ENCODE measurements around the gene CPAMD8. TPM values are rescaled to one million over a fixed set of nuclear protein-coding genes. Genes with fewer than 3 reads are reported as not detected.

Gene CPAMD8
- total and polyA plus RNA-seq, 2 donors (not counting 3 experiments of a cell fraction or from before 2014, with no cell fraction given), result 2.2 to 3.9 TPM

GRCh38 chr19:16876904-16877361, 149.7 kb downstream of the CPAMD8 start:
- ChIA-PET POLR2A (no interaction called here), CTCF (no interaction called here)
- intact Hi-C loops (cut with micrococcal nuclease), result loop anchor here (1.0 kb wide), 1 partner anchor 11 kb away; the partner anchor contains the start of gene F2RL3
- Histone ChIP-seq H4K20me1 (replicated peaks; ENCODE audit: control insufficient read depth, extremely low read depth, insufficient read depth, low read length) (no peaks in the 10 kb centered on the region), H3K4me2 (ENCODE audit: insufficient read depth, low read length) (no peak overlapping the region), H3K9ac (replicated peaks; ENCODE audit: extremely low read depth, insufficient read depth, low read length) (no peak overlapping the region), H3K9me3 (replicated peaks; ENCODE audit: control insufficient read depth, insufficient read depth, low read length) (no peaks in the 10 kb centered on the region), H3K4me1 (ENCODE audit: control insufficient read depth, extremely low read depth, insufficient read depth, low read length) (peaks cover 19% of the 10 kb centered on the region), H3K27me3 (ENCODE audit: control insufficient read depth in 2 of 2, insufficient read depth in 2 of 2, low read length in 2 of 2) (no peaks in the 10 kb centered on the region), H3K36me3 (ENCODE audit: control insufficient read depth in 2 of 2, extremely low read depth in 1 of 2, insufficient read depth in 2 of 2, low read length in 2 of 2) (peaks cover 19 to 37% of the 10 kb centered on the region in 2 experiments), H2AFZ (ENCODE audit: low read depth, low read length) (no peak overlapping the region), H3K27ac (ENCODE audit: insufficient read depth, low read depth, low read length) (peak overlapping the region; percentile 16), H3K9me1 (replicated peaks; ENCODE audit: control insufficient read depth, extremely low read depth, insufficient read depth, low read length) (no peaks in the 10 kb centered on the region), H3K4me3 (replicated peaks in 1 of 3; ENCODE audit: insufficient read depth in 1 of 3, low read depth in 1 of 3, low read length in 3 of 3) (no peak overlapping the region), H3K79me2 (ENCODE audit: control insufficient read depth, insufficient read depth, low read length) (peaks cover 27% of the 10 kb centered on the region)
- dilution Hi-C loops (cut with MboI; ENCODE audit: extremely low pct_ligation_motif_present, low sequenced_read_pairs), result no loop called here
- peak; percentile 13 for DNase-seq (ENCODE audit: low read depth, low spot score)
- FAIRE-seq, result peak; percentile 48
- peak; percentile 78 for TF ChIP-seq MAX (IDR thresholded peaks at IDR 0.05; ENCODE audit: insufficient read depth, insufficient read length)
- TF ChIP-seq MYC (IDR thresholded peaks at IDR 0.05; ENCODE audit: low read depth, low read length), result no peak
- peak; percentile 33 for TF ChIP-seq FOS (IDR thresholded peaks at IDR 0.05; ENCODE audit: borderline replicate concordance, insufficient read depth, low read length)
- peak; percentile 57 for TF ChIP-seq POLR2AphosphoS5 (IDR thresholded peaks at IDR 0.05; ENCODE audit: insufficient read depth, low read depth, low read length)
- BruUV-seq (replicated peaks), result no TSS peak

- H3K4me3 ChIP-seq (replicated peaks in 1 of 3; ENCODE audit: insufficient read depth in 1 of 3, low read depth in 1 of 3, low read length in 3 of 3), result no peak overlapping the region
- H3K9me1 ChIP-seq (replicated peaks; ENCODE audit: control insufficient read depth, extremely low read depth, insufficient read depth, low read length), result no peaks in the 10 kb centered on the region
- DNase-seq (ENCODE audit: low read depth, low spot score) (no peak), FAIRE-seq (peak; percentile 33)
- peaks cover 23 to 42% of the 10 kb centered on the region in 2 experiments for H3K36me3 ChIP-seq (ENCODE audit: control insufficient read depth in 2 of 2, extremely low read depth in 1 of 2, insufficient read depth in 2 of 2, low read length in 2 of 2)
- BruUV-seq (replicated peaks), result no TSS peak
- peaks cover 27% of the 10 kb centered on the region for H3K79me2 ChIP-seq (ENCODE audit: control insufficient read depth, insufficient read depth, low read length)
- no peaks in the 10 kb centered on the region for H4K20me1 ChIP-seq (replicated peaks; ENCODE audit: control insufficient read depth, extremely low read depth, insufficient read depth, low read length)
- CTCF ChIA-PET, result no interaction called here
- H3K9me3 ChIP-seq (replicated peaks; ENCODE audit: control insufficient read depth, insufficient read depth, low read length), result no peaks in the 10 kb centered on the region
- no peak overlapping the region for H2AFZ ChIP-seq (ENCODE audit: low read depth, low read length)
- H3K9ac ChIP-seq (replicated peaks; ENCODE audit: extremely low read depth, insufficient read depth, low read length), result no peak overlapping the region
- no peak overlapping the region for H3K27ac ChIP-seq (ENCODE audit: insufficient read depth, low read depth, low read length)
- H3K27me3 ChIP-seq (ENCODE audit: control insufficient read depth in 2 of 2, insufficient read depth in 2 of 2, low read length in 2 of 2), result no peaks in the 10 kb centered on the region
- intact Hi-C loops (cut with micrococcal nuclease), result no loop called here
- H3K4me2 ChIP-seq (ENCODE audit: insufficient read depth, low read length), result no peak overlapping the region
- no peak for TF ChIP-seq MYC (IDR thresholded peaks at IDR 0.05; ENCODE audit: low read depth, low read length)
- TF ChIP-seq JUN (IDR thresholded peaks at IDR 0.05; ENCODE audit: borderline replicate concordance, insufficient read depth, insufficient read length, low read depth), result no peak
- no peak for TF ChIP-seq GATA2 (IDR thresholded peaks at IDR 0.05; ENCODE audit: insufficient read depth, insufficient read length, low read depth, low read length)
- no peak for TF ChIP-seq MAX (IDR thresholded peaks at IDR 0.05; ENCODE audit: insufficient read depth, insufficient read length)
- TF ChIP-seq CTCF (IDR thresholded peaks at IDR 0.05; ENCODE audit: extremely low read depth in 1 of 2, insufficient read depth in 1 of 2, low read depth in 1 of 2, low read length in 2 of 2), result no peak
- TF ChIP-seq FOS (IDR thresholded peaks at IDR 0.05; ENCODE audit: borderline replicate concordance, insufficient read depth, low read length), result no peak
- TF ChIP-seq POLR2AphosphoS5 (IDR thresholded peaks at IDR 0.05; ENCODE audit: insufficient read depth, low read depth, low read length), result no peak
- TF ChIP-seq POLR2A (IDR thresholded peaks at IDR 0.05; ENCODE audit: low read depth, low read length), result no peak
- no peak for TF ChIP-seq EZH2 (IDR thresholded peaks at IDR 0.05; ENCODE audit: borderline replicate concordance, low read depth, low read length, severe bottlenecking)
- POLR2A ChIA-PET, result no interaction called here
- H3K4me1 ChIP-seq (ENCODE audit: control insufficient read depth, extremely low read depth, insufficient read depth, low read length), result peaks cover 27% of the 10 kb centered on the region
- dilution Hi-C loops (cut with MboI; ENCODE audit: extremely low pct_ligation_motif_present, low sequenced_read_pairs), result no loop called here
These were observed 150.7 kb downstream of the CPAMD8 start for GRCh38 chr19:16875584-16876555.

Measured in endothelial cell of umbilical vein (primary cell).